ENCODE measurements around the gene MED27.

DNA sequence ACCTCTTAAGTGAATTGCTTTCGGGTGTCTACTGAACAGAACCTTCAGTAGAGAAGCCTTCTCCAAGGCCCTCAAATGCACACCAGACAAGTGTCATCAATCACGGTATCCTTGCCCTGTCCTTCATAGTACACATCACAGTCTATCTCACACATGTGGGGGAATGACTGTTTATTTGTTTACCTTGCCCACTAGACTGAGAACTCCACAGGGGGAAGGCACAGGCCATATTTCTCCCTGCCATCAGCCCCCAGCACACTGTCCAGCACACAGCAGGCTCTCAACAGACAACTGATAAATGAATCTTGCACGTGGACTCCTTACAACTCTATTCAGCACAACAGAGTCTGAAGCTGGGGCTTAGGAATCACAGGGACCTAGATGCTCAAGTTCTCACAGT, 128.5 kb downstream of the MED27 start:
- TF ChIP-seq, protein P1, sequence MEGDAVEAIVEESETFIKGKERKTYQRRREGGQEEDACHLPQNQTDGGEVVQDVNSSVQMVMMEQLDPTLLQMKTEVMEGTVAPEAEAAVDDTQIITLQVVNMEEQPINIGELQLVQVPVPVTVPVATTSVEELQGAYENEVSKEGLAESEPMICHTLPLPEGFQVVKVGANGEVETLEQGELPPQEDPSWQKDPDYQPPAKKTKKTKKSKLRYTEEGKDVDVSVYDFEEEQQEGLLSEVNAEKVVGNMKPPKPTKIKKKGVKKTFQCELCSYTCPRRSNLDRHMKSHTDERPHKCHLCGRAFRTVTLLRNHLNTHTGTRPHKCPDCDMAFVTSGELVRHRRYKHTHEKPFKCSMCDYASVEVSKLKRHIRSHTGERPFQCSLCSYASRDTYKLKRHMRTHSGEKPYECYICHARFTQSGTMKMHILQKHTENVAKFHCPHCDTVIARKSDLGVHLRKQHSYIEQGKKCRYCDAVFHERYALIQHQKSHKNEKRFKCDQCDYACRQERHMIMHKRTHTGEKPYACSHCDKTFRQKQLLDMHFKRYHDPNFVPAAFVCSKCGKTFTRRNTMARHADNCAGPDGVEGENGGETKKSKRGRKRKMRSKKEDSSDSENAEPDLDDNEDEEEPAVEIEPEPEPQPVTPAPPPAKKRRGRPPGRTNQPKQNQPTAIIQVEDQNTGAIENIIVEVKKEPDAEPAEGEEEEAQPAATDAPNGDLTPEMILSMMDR (IDR thresholded peaks at IDR 0.05; ENCODE audit: low read depth, low read length) = no peak
- TF ChIP-seq POLR2A (IDR thresholded peaks at IDR 0.05; ENCODE audit: extremely low read depth, insufficient read length) (no peak), MYC (IDR thresholded peaks at IDR 0.05; ENCODE audit: low read depth, low read length) (no peak)
- TF ChIP-seq, protein P2, sequence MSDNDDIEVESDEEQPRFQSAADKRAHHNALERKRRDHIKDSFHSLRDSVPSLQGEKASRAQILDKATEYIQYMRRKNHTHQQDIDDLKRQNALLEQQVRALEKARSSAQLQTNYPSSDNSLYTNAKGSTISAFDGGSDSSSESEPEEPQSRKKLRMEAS (IDR thresholded peaks at IDR 0.05; ENCODE audit: low read depth, low read length) = no peak
